ENCODE data around the gene KCNMB3. TPM values are rescaled to one million over a fixed set of nuclear protein-coding genes. Genes with fewer than 3 reads are reported as not detected.
"Not testable (repeated sequence)": the region's sequence is repeated elsewhere in the genome, so short reads cannot be mapped to it uniquely, and the experiment has no call there.

Gene KCNMB3
- polyA plus RNA-seq, 3 donors = 0.14 to 2.2 TPM; not detected in 1

- H3K4me2 ChIP-seq (replicated peaks; ENCODE audit: extremely low read depth, low read length, poor library complexity, severe bottlenecking) = no peak overlapping the region
- TF ChIP-seq, protein P1, sequence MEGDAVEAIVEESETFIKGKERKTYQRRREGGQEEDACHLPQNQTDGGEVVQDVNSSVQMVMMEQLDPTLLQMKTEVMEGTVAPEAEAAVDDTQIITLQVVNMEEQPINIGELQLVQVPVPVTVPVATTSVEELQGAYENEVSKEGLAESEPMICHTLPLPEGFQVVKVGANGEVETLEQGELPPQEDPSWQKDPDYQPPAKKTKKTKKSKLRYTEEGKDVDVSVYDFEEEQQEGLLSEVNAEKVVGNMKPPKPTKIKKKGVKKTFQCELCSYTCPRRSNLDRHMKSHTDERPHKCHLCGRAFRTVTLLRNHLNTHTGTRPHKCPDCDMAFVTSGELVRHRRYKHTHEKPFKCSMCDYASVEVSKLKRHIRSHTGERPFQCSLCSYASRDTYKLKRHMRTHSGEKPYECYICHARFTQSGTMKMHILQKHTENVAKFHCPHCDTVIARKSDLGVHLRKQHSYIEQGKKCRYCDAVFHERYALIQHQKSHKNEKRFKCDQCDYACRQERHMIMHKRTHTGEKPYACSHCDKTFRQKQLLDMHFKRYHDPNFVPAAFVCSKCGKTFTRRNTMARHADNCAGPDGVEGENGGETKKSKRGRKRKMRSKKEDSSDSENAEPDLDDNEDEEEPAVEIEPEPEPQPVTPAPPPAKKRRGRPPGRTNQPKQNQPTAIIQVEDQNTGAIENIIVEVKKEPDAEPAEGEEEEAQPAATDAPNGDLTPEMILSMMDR (IDR thresholded peaks at IDR 0.05) = no peak
- intact Hi-C loops (cut with micrococcal nuclease) = no loop called here
- H3K4me3 ChIP-seq (replicated peaks in 1 of 3; ENCODE audit: low read depth in 2 of 3, low read length in 3 of 3) = no peak overlapping the region
- Mint-ChIP-seq H3K4me1 (peaks cover 4% of the 10 kb centered on the region), H3K4me3 (no peak overlapping the region), H3K27ac (peak overlapping the region in 1 of 7 donors; percentile 49), H3K36me3 (peaks cover 11 to 17% of the 10 kb centered on the region in 2 donors), H3K9me3 (peaks cover 0 to 4% (median 0%) of the 10 kb centered on the region in 7 donors), H3K27me3 (ENCODE audit: low read depth in 3 of 3) (peaks cover 0 to 1% (median 0%) of the 10 kb centered on the region in 3 donors)
- no peak overlapping the region for H2AFZ ChIP-seq (ENCODE audit: insufficient read depth, low read depth, low read length, poor library complexity, severe bottlenecking)
- H3K36me3 ChIP-seq (replicated peaks in 1 of 2; ENCODE audit: control insufficient read depth in 1 of 2, insufficient read depth in 2 of 2, low read length in 2 of 2) = no peaks in the 10 kb centered on the region
- no peaks in the 10 kb centered on the region for H3K4me1 ChIP-seq (ENCODE audit: control insufficient read depth in 1 of 2, insufficient read depth in 2 of 2, low read length in 2 of 2)
- WGBS (ENCODE audit: insufficient coverage) = 100% methylated on average over 1 of the region's 1 CpG
- no peak overlapping the region for H3K27ac ChIP-seq (ENCODE audit: low read depth in 1 of 2, low read length in 2 of 2)
- no peaks in the 10 kb centered on the region for H3K79me2 ChIP-seq (ENCODE audit: insufficient read depth, low read length)
- H4K20me1 ChIP-seq (ENCODE audit: insufficient read depth, low read length) = no peaks in the 10 kb centered on the region
- H3K9me3 ChIP-seq (replicated peaks in 1 of 2; ENCODE audit: control insufficient read depth in 1 of 2, insufficient read depth in 1 of 2, low read length in 2 of 2) = no peaks in the 10 kb centered on the region
- H3K27me3 ChIP-seq (ENCODE audit: control insufficient read depth in 2 of 2, insufficient read depth in 2 of 2, low read length in 2 of 2) = no peaks in the 10 kb centered on the region
- H3K9ac ChIP-seq (ENCODE audit: insufficient read depth, low read length, poor library complexity, severe bottlenecking) = no peak overlapping the region
- no peak for DNase-seq
Observed at GRCh38 chr3:179244878-179245277, 6.0 kb downstream of the KCNMB3 start.

DNA sequence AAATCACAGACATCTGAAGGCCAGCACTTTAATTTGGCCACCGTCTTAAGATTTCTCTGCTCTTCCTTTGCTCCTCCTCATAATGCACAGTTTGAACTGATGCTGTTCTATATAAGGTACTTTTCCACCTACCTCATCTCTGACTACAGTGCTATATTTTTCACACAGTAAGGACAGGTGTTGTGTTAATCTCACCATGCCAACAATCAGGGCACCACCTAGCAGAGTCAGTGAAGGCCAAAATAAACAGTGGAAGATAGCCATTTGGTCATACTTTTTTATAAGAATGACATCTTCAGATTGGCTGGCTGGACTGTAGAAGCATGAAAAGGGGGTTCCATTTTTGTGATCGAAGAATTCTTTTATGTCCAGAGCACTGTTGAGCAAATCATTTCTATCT, 8.1 kb downstream of the KCNMB3 start:
- H3K4me3 Mint-ChIP-seq; H3K36me3 ChIP-seq (replicated peaks in 1 of 2; ENCODE audit: control insufficient read depth in 1 of 2, insufficient read depth in 2 of 2, low read length in 2 of 2); H3K27me3 Mint-ChIP-seq (ENCODE audit: low read depth in 3 of 3); H3K9me3 Mint-ChIP-seq; DNase-seq; H3K4me3 ChIP-seq (replicated peaks in 1 of 3; ENCODE audit: low read depth in 2 of 3, low read length in 3 of 3); H4K20me1 ChIP-seq (ENCODE audit: insufficient read depth, low read length); H3K27me3 ChIP-seq (ENCODE audit: control insufficient read depth in 2 of 2, insufficient read depth in 2 of 2, low read length in 2 of 2); H3K4me1 ChIP-seq (ENCODE audit: control insufficient read depth in 1 of 2, insufficient read depth in 2 of 2, low read length in 2 of 2); H3K9ac ChIP-seq (ENCODE audit: insufficient read depth, low read length, poor library complexity, severe bottlenecking); H3K27ac Mint-ChIP-seq; H2AFZ ChIP-seq (ENCODE audit: insufficient read depth, low read depth, low read length, poor library complexity, severe bottlenecking); H3K79me2 ChIP-seq (ENCODE audit: insufficient read depth, low read length); H3K9me3 ChIP-seq (replicated peaks in 1 of 2; ENCODE audit: control insufficient read depth in 1 of 2, insufficient read depth in 1 of 2, low read length in 2 of 2); H3K4me1 Mint-ChIP-seq; H3K4me2 ChIP-seq (replicated peaks; ENCODE audit: extremely low read depth, low read length, poor library complexity, severe bottlenecking); intact Hi-C loops (cut with micrococcal nuclease); H3K27ac ChIP-seq (ENCODE audit: low read depth in 1 of 2, low read length in 2 of 2): not testable (repeated sequence)
- peaks cover 6 to 12% of the 10 kb centered on the region in 2 donors for H3K36me3 Mint-ChIP-seq
- WGBS (ENCODE audit: insufficient coverage) = no CpG with 5 or more reads among the region's 2 CpGs

DNA sequence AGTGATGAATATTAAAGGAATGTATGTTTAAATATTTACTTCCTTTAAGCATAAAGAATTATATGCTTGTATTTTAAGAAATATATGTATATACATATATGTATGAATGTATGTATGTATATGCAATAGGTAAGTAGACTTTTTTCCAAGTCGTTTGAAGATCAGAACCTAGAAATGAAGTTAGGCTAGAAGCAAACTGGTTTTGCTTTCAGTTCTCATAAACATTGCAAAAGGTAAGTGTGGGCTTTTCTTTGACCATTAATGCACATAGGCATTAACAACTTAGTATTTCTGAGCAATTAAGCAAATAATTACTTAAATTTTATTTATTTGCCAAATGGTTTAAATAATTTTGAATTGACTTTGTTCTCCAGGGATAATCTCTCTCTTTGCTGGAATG, 10.6 kb downstream of the KCNMB3 start:
- H3K4me1 Mint-ChIP-seq; H3K9me3 ChIP-seq (replicated peaks in 1 of 2; ENCODE audit: control insufficient read depth in 1 of 2, insufficient read depth in 1 of 2, low read length in 2 of 2); H3K27ac Mint-ChIP-seq; H3K4me2 ChIP-seq (replicated peaks; ENCODE audit: extremely low read depth, low read length, poor library complexity, severe bottlenecking); H3K9me3 Mint-ChIP-seq; DNase-seq; H3K27me3 Mint-ChIP-seq (ENCODE audit: low read depth in 3 of 3); H3K27me3 ChIP-seq (ENCODE audit: control insufficient read depth in 2 of 2, insufficient read depth in 2 of 2, low read length in 2 of 2); H3K36me3 ChIP-seq (replicated peaks in 1 of 2; ENCODE audit: control insufficient read depth in 1 of 2, insufficient read depth in 2 of 2, low read length in 2 of 2); H3K4me1 ChIP-seq (ENCODE audit: control insufficient read depth in 1 of 2, insufficient read depth in 2 of 2, low read length in 2 of 2); H3K4me3 Mint-ChIP-seq; H3K79me2 ChIP-seq (ENCODE audit: insufficient read depth, low read length); H3K27ac ChIP-seq (ENCODE audit: low read depth in 1 of 2, low read length in 2 of 2); H2AFZ ChIP-seq (ENCODE audit: insufficient read depth, low read depth, low read length, poor library complexity, severe bottlenecking); intact Hi-C loops (cut with micrococcal nuclease); H3K9ac ChIP-seq (ENCODE audit: insufficient read depth, low read length, poor library complexity, severe bottlenecking); H4K20me1 ChIP-seq (ENCODE audit: insufficient read depth, low read length); H3K4me3 ChIP-seq (replicated peaks in 1 of 3; ENCODE audit: low read depth in 2 of 3, low read length in 3 of 3): not testable (repeated sequence)
- WGBS (ENCODE audit: insufficient coverage) = no CpG with 5 or more reads among the region's 1 CpG
- H3K36me3 Mint-ChIP-seq = peaks cover 13 to 14% of the 10 kb centered on the region in 2 donors

Data from CD14-positive monocyte (primary cell).